Esophagus muscularis mucosa (tissue), 4 donors: ENCODE results near the gene P2RX7. TPM values are rescaled to one million over a fixed set of nuclear protein-coding genes. Genes with fewer than 3 reads are reported as not detected.

Source experiments
- DNase-seq: peaks from one replicate; pipeline ENCODE4 v3.0.0-alpha.2; 2017; ENCODE audit errors: extremely low spot score
- H3K27ac ChIP-seq, 4 donors: fragments of 200-600 bp; sonication (generic); replicated peaks in 1 of 4; 1 replicate in 3 of 4; 2 replicates in 1 of 4; pipeline ENCODE4 v1.5.1; 2016 to 2019; ENCODE audit warnings: mild to moderate bottlenecking in 1 of 4
- H3K27me3 ChIP-seq, 4 donors: fragments of 200-600 bp; sonication (generic); one replicate each; pipeline versions ENCODE4 v1.5.1 to v1.6.0; 2016 to 2019
- H3K36me3 ChIP-seq, 4 donors: fragments of 200-600 bp; sonication (generic); one replicate each; pipeline ENCODE4 v1.5.1; 2016 to 2019
- H3K4me1 ChIP-seq, 4 donors: fragments of 200-600 bp; sonication (generic); one replicate each; pipeline ENCODE4 v1.5.1; 2016 to 2019
- H3K4me3 ChIP-seq, 4 donors: fragments of 200-600 bp; sonication (generic); 1 replicate in 2 of 4; 2 replicates in 2 of 4; pipeline ENCODE4 v1.5.1; 2016 to 2019; ENCODE audit warnings: mild to moderate bottlenecking in 4 of 4, moderate library complexity in 1 of 4
- H3K9me3 ChIP-seq, 4 donors: fragments of 200-600 bp; sonication (generic); 1 replicate in 3 of 4; 2 replicates in 1 of 4; pipeline ENCODE4 v1.5.1; 2016 to 2019
- EP300 ChIP-seq: sonication (generic); formaldehyde crosslinking; IDR thresholded peaks from one replicate; pipeline ENCODE4 v1.6.1; 2017; ENCODE audit warnings: antibody characterized with exemption
- POLR2A ChIP-seq: fragments of 450-650 bp; IDR thresholded peaks from one replicate; pipeline ENCODE4 v1.6.1; 2017; ENCODE audit warnings: antibody characterized with exemption, moderate library complexity, mild to moderate bottlenecking, low read depth
- POLR2AphosphoS5 ChIP-seq, 2 donors: sonication (generic); formaldehyde crosslinking; IDR thresholded peaks; one replicate each; pipeline ENCODE4 v1.6.1; 2017; ENCODE audit warnings: antibody characterized with exemption in 2 of 2
- WGBS: methylation state at CpG from one replicate; pipeline ENCODE4 v1.1.5; 2018; 5-methylcytosine and 5-hydroxymethylcytosine counted together
- intact Hi-C: fragments of 100-400 bp; cut with DNase I; formaldehyde crosslinking; loops from one replicate; pipeline ENCODE4 v1.15.1; 2023
- total RNA-seq, 4 donors: library from RNA; depleted of rRNA; stranded (reverse); fragments of >200 nt; gene quantifications; one replicate each; pipeline versions ENCODE4 v1.1.0 to v1.2.1, GENCODE V29; 2016
- TF ChIP-seq, protein P1 (sequence below), 3 experiments: fragments of 200-600 bp in 2 of 3; fragments of 450-650 bp in 1 of 3; sonication (generic) in 2 of 3; IDR thresholded peaks; one replicate each; pipeline ENCODE4 v1.5.1; 2017 to 2019; ENCODE audit warnings: antibody characterized with exemption in 3 of 3, mild to moderate bottlenecking in 2 of 3, moderate library complexity in 1 of 3

The P2RX7 gene
- total RNA-seq, 4 donors from 2014 or later: 1.5 to 4.3 (median 2.7) TPM

DNA sequence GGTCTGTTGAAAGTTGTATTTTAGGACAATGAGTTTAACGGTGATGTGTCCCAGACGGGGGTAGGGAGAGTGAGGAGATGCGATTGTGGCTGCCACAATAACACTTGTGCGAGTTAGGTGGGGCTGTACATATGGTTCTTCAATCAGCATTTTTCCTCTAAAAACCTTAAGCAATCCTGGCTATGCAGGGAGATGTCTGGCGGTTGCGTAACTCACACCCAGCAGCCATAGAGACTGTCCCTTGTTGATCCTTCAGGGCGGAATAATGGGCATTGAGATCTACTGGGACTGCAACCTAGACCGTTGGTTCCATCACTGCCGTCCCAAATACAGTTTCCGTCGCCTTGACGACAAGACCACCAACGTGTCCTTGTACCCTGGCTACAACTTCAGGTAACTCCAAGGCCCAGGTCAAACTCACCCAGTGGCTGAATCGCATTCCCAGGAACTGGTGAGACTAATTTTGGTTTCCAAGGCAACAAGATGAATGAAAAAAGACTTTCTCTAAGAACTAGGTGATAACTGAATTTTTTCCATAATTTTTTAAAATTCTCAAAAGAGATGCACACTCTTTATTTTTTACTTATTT lies 34.6 kb downstream of the P2RX7 start:
- 79% methylated on average over 14 of the region's 14 CpGs for WGBS
- intact Hi-C loops: no loop called here
- H3K27ac ChIP-seq: no peak overlapping the region
- H3K9me3 ChIP-seq: no peaks in the 10 kb centered on the region
- peaks cover 0 to 43% (median 8%) of the 10 kb centered on the region in 4 donors for H3K36me3 ChIP-seq
- H3K4me3 ChIP-seq: no peak overlapping the region
- no peaks in the 10 kb centered on the region for H3K4me1 ChIP-seq
- DNase-seq: no peak
- TF ChIP-seq POLR2A: no peak
- TF ChIP-seq, protein P1, sequence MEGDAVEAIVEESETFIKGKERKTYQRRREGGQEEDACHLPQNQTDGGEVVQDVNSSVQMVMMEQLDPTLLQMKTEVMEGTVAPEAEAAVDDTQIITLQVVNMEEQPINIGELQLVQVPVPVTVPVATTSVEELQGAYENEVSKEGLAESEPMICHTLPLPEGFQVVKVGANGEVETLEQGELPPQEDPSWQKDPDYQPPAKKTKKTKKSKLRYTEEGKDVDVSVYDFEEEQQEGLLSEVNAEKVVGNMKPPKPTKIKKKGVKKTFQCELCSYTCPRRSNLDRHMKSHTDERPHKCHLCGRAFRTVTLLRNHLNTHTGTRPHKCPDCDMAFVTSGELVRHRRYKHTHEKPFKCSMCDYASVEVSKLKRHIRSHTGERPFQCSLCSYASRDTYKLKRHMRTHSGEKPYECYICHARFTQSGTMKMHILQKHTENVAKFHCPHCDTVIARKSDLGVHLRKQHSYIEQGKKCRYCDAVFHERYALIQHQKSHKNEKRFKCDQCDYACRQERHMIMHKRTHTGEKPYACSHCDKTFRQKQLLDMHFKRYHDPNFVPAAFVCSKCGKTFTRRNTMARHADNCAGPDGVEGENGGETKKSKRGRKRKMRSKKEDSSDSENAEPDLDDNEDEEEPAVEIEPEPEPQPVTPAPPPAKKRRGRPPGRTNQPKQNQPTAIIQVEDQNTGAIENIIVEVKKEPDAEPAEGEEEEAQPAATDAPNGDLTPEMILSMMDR (IDR thresholded peaks at IDR 0.05): no peak
- TF ChIP-seq EP300: no peak
- no peak for TF ChIP-seq POLR2AphosphoS5 (IDR thresholded peaks at IDR 0.05)
- H3K27me3 ChIP-seq: no peaks in the 10 kb centered on the region

DNA sequence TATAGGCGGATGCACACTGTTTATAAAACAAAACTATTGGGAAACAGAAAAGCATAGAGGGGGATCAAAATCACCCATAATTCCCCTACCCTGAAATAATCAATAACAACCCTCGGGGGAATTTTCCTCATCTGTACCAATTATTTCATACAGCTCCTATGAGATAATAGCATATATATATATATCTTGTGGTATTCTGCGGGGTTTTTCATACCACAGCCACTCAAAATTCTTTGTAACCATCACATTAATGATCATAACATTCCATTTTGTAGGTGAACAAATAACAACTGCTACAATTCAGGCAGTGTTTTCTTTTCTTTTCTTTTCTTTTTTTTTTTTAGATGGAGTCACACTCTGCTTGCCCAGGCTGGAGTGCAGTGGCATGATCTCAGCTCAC lies 35.3 kb downstream of the P2RX7 start:
- TF ChIP-seq POLR2AphosphoS5 (IDR thresholded peaks at IDR 0.05): no peak
- TF ChIP-seq POLR2A: no peak
- TF ChIP-seq, protein P1 (IDR thresholded peaks at IDR 0.05): no peak
- no peak for TF ChIP-seq EP300
- DNase-seq: no peak
- peaks cover 0 to 39% (median 8%) of the 10 kb centered on the region in 4 donors for H3K36me3 ChIP-seq
- intact Hi-C loops: no loop called here
- no peaks in the 10 kb centered on the region for H3K4me1 ChIP-seq
- no peak overlapping the region for H3K27ac ChIP-seq
- no peaks in the 10 kb centered on the region for H3K9me3 ChIP-seq
- no peak overlapping the region for H3K4me3 ChIP-seq
- no peaks in the 10 kb centered on the region for H3K27me3 ChIP-seq
- WGBS: 90% methylated on average over 3 of the region's 3 CpGs

DNA sequence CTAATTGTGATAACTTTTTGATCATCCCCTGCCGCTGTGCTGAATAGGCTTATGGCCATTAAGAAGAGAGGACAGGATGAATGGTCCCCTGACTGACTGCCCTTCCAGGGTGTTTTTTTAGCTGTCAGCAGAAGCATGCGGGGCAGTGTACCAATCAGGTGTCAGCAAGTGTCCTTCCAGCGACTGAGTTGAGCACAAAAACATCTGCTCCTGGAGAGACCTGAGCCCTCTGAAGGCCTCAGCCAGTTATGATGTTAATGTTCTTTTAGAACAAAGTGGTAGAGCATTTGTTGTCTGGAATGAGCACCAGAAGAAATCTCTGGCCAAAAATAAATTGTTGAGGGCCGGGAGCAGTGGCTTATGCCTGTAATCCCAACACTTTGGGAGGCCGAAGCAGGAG lies 37.5 kb downstream of the P2RX7 start:
- DNase-seq: no peak
- no peak overlapping the region for H3K4me3 ChIP-seq
- 89% methylated on average over 5 of the region's 5 CpGs for WGBS
- peaks cover 0 to 28% (median 5%) of the 10 kb centered on the region in 4 donors for H3K36me3 ChIP-seq
- no peaks in the 10 kb centered on the region for H3K27me3 ChIP-seq
- H3K4me1 ChIP-seq: peaks cover 0 to 6% (median 2%) of the 10 kb centered on the region in 4 donors
- intact Hi-C loops: no loop called here
- H3K9me3 ChIP-seq: no peaks in the 10 kb centered on the region
- TF ChIP-seq EP300 (no peak), POLR2AphosphoS5 (IDR thresholded peaks at IDR 0.05) (no peak), POLR2A (no peak)
- TF ChIP-seq, protein P1 (IDR thresholded peaks at IDR 0.05): no peak
- no peak overlapping the region for H3K27ac ChIP-seq

DNA sequence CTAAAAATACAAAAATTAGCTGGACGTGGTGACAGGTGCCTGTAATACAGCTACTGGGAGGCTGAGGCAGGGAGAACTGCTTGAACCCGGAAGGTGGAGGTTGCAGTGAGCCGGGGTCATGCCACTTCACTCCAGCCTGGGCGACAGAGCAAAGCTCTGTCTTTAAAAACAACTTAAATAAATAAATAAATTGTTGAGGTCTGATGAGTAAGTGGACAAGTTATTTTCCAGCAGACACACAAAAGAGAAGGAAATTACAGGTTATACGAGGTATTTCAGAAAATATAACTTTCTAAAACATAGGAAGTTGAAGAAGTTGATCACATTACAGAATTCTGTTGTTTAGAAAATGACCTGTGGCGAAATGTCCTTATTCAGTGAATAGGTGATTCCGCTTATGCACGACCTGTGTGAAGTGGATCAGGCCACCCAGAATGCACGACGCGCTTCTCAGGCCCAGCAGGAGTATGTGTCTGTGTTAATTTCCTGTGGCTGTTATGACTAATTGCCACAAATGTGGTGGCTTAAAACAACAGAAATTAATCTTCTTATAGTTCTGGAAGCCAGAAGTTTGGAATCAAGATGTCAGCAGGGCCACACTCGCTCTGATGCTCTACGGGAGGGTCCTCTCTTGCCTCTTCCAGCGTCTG lies 38.1 kb downstream of the P2RX7 start:
- H3K4me3 ChIP-seq: no peak overlapping the region
- no peak for DNase-seq
- WGBS: 80% methylated on average over 14 of the region's 14 CpGs
- no peak overlapping the region for H3K27ac ChIP-seq
- no peaks in the 10 kb centered on the region for H3K9me3 ChIP-seq
- TF ChIP-seq EP300: no peak
- no peak for TF ChIP-seq POLR2A
- TF ChIP-seq POLR2AphosphoS5 (IDR thresholded peaks at IDR 0.05): no peak
- TF ChIP-seq, protein P1 (IDR thresholded peaks at IDR 0.05): no peak
- no peaks in the 10 kb centered on the region for H3K27me3 ChIP-seq
- H3K4me1 ChIP-seq: peaks cover 0 to 6% (median 2%) of the 10 kb centered on the region in 4 donors
- intact Hi-C loops: no loop called here
- peaks cover 0 to 22% (median 6%) of the 10 kb centered on the region in 4 donors for H3K36me3 ChIP-seq
